WTC11 (cell line): ENCODE results near the gene FMOD. TPM values are rescaled to one million over a fixed set of nuclear protein-coding genes. Genes with fewer than 3 reads are reported as not detected.

Source experiments
- ATAC-seq: fragments of 200-7000 bp; cut with Tn5 transposase; 2 replicates; pipeline ENCODE4 v1.10.0; 2021; ENCODE audit warnings: mild to moderate bottlenecking, moderate library complexity
- CTCF ChIA-PET: fragments of 300-600 bp; sonication (Branson Sonifier 250); formaldehyde crosslinking; loops from one replicate; lab custom pipeline; 2021; ENCODE audit warnings: antibody characterized with exemption; lab: Charles Lee
- POLR2A ChIA-PET: fragments of 350-600 bp; sonication (Branson Sonifier 250); formaldehyde crosslinking; loops from one replicate; lab custom pipeline; 2021; ENCODE audit warnings: antibody characterized with exemption; lab: Charles Lee
- DNase-seq: peaks from one replicate; pipeline ENCODE4 v3.0.0; 2021; ENCODE audit warnings: low spot score
- H3K27ac Mint-ChIP-seq: 2 replicates; pipeline ENCODE4 v1.8.0; 2021; ENCODE audit warnings: mixed read lengths
- H3K27me3 Mint-ChIP-seq: 2 replicates; pipeline ENCODE4 v1.8.0; 2021; ENCODE audit warnings: low read depth, mild to moderate bottlenecking, moderate library complexity, mixed read lengths
- H3K36me3 Mint-ChIP-seq: 2 replicates; pipeline ENCODE4 v1.8.0; 2021; ENCODE audit warnings: mixed read lengths
- H3K4me1 Mint-ChIP-seq: 2 replicates; pipeline ENCODE4 v1.8.0; 2022; ENCODE audit warnings: mixed read lengths
- H3K4me3 Mint-ChIP-seq: 2 replicates; pipeline ENCODE4 v1.8.0; 2021; ENCODE audit warnings: mild to moderate bottlenecking, moderate library complexity, mixed read lengths
- H3K9me3 Mint-ChIP-seq: 2 replicates; pipeline ENCODE4 v1.8.0; 2021; ENCODE audit warnings: mixed read lengths
- CBFB ChIP-seq: sonication (generic); formaldehyde crosslinking; IDR thresholded peaks from 2 replicates; pipeline ENCODE4 v1.8.1; 2022; ENCODE audit warnings: mild to moderate bottlenecking, low read depth, missing genetic modification reagents
- ETV6 ChIP-seq: sonication (generic); formaldehyde crosslinking; IDR thresholded peaks from 2 replicates; pipeline ENCODE4 v1.8.1; 2022; ENCODE audit warnings: mild to moderate bottlenecking, missing genetic modification reagents
- GABPB1 ChIP-seq: sonication (generic); formaldehyde crosslinking; IDR thresholded peaks from 2 replicates; pipeline ENCODE4 v1.8.1; 2023; ENCODE audit warnings: mild to moderate bottlenecking, missing genetic modification reagents
- JAZF1 ChIP-seq: fragments of 250-450 bp; sonication (Bioruptor Pico); IDR thresholded peaks from 2 replicates; pipeline ENCODE4 v1.9.0; 2021; ENCODE audit warnings: moderate library complexity, mild to moderate bottlenecking, inconsistent platforms
- KAT7 ChIP-seq: sonication (generic); formaldehyde crosslinking; IDR thresholded peaks from 2 replicates; pipeline ENCODE4 v1.8.1; 2023; ENCODE audit warnings: missing genetic modification reagents, mild to moderate bottlenecking, borderline replicate concordance
- MLX ChIP-seq: sonication (generic); formaldehyde crosslinking; IDR thresholded peaks from 2 replicates; pipeline ENCODE4 v1.8.1; 2023; ENCODE audit warnings: mild to moderate bottlenecking, missing genetic modification reagents, moderate library complexity
- NR1H2 ChIP-seq: sonication (generic); formaldehyde crosslinking; IDR thresholded peaks from 2 replicates; pipeline ENCODE4 v1.9.0; 2021; ENCODE audit warnings: mild to moderate bottlenecking, moderate library complexity, missing genetic modification reagents
- PREB ChIP-seq: sonication (generic); formaldehyde crosslinking; IDR thresholded peaks from 2 replicates; pipeline ENCODE4 v1.8.1; 2022; ENCODE audit warnings: mild to moderate bottlenecking, missing genetic modification reagents, moderate library complexity, borderline replicate concordance
- RORB ChIP-seq: fragments of 250-450 bp; sonication (Bioruptor Pico); IDR thresholded peaks from 2 replicates; pipeline ENCODE4 v1.9.0; 2021; ENCODE audit warnings: mild to moderate bottlenecking
- ZNF317 ChIP-seq: sonication (generic); formaldehyde crosslinking; IDR thresholded peaks from 2 replicates; pipeline ENCODE4 v1.8.1; 2023; ENCODE audit warnings: low read depth, mild to moderate bottlenecking, moderate library complexity, missing genetic modification reagents, borderline replicate concordance
- ZNF425 ChIP-seq: fragments of 250-450 bp; sonication (Bioruptor Pico); conservative IDR thresholded peaks from 2 replicates; pipeline ENCODE4 v1.9.0; 2021; ENCODE audit warnings: mild to moderate bottlenecking
- ZNF512 ChIP-seq: sonication (generic); formaldehyde crosslinking; IDR thresholded peaks from 2 replicates; pipeline ENCODE4 v1.8.1; 2022; ENCODE audit warnings: missing genetic modification reagents, borderline replicate concordance
- total RNA-seq: library from RNA; stranded (reverse); gene quantifications from 3 replicates; pipeline ENCODE4 v1.2.3, GENCODE V29; 2021
- TF ChIP-seq, protein P1 (sequence below): sonication (generic); formaldehyde crosslinking; IDR thresholded peaks from 2 replicates; pipeline ENCODE4 v1.8.1; 2022; ENCODE audit warnings: mild to moderate bottlenecking, moderate library complexity, missing genetic modification reagents
- TF ChIP-seq, protein P2 (sequence below): sonication (generic); formaldehyde crosslinking; IDR thresholded peaks from 2 replicates; pipeline ENCODE4 v1.8.1; 2023; ENCODE audit warnings: mild to moderate bottlenecking, moderate library complexity, missing genetic modification reagents

FMOD gene
- total RNA-seq, 1 experiment from 2014 or later: 0.79 TPM

DNA sequence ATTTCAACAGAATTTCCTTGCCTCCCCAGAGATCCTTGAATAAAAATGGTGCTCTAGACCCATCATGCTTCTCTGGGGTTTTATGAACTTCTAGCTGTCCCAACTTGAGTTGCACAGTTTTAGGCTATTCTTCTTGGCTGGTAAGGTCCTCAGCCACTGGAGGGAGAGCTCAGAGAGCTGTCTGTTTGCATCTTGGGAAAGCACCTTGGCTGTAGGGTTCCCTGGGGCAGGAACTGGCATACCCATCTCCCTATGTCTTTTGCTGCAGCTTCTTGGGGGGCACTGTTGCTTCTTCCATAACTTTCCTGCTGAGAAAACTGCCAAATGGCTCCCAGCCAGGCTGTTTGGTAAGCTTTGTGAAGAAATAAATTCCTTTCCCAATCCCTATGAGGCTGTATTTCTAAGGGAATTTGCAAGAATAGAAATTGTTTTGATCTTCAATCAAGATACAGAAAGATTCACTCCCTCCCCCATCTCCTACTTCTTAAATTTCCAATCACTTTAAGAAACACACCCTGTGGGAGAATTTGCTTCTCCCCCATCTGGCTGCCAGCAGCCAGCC lies 8.2 kb upstream of the FMOD start:
- Mint-ChIP-seq H3K4me1 (peaks cover 7% of the 10 kb centered on the region; the same call in 1 of the 2 replicates), H3K4me3 (no peak overlapping the region), H3K27me3 (peaks cover 10% of the 10 kb centered on the region), H3K9me3 (no peaks in the 10 kb centered on the region; the same call in 1 of the 2 replicates), H3K36me3 (no peaks in the 10 kb centered on the region), H3K27ac (no peak overlapping the region)
- POLR2A ChIA-PET: interaction anchor here (0.8 kb wide), 1 partner anchor 143 kb away, joined by 3 read pairs; no protein-coding TSS in a partner anchor
- DNase-seq (no peak), ATAC-seq (no peak)
- TF ChIP-seq ZNF512 (no peak), PREB (CRISPR knock-in tag) (no peak), ETV6 (CRISPR knock-in tag) (no peak), ZNF425 (CRISPR knock-in tag) (no peak), ZNF317 (CRISPR knock-in tag) (no peak), GABPB1 (CRISPR knock-in tag) (no peak), KAT7 (CRISPR knock-in tag) (no peak), CBFB (no peak)
- TF ChIP-seq, protein P1, sequence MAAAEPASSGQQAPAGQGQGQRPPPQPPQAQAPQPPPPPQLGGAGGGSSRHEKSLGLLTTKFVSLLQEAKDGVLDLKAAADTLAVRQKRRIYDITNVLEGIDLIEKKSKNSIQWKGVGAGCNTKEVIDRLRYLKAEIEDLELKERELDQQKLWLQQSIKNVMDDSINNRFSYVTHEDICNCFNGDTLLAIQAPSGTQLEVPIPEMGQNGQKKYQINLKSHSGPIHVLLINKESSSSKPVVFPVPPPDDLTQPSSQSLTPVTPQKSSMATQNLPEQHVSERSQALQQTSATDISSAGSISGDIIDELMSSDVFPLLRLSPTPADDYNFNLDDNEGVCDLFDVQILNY (CRISPR knock-in tag): no peak
- TF ChIP-seq, protein P2, sequence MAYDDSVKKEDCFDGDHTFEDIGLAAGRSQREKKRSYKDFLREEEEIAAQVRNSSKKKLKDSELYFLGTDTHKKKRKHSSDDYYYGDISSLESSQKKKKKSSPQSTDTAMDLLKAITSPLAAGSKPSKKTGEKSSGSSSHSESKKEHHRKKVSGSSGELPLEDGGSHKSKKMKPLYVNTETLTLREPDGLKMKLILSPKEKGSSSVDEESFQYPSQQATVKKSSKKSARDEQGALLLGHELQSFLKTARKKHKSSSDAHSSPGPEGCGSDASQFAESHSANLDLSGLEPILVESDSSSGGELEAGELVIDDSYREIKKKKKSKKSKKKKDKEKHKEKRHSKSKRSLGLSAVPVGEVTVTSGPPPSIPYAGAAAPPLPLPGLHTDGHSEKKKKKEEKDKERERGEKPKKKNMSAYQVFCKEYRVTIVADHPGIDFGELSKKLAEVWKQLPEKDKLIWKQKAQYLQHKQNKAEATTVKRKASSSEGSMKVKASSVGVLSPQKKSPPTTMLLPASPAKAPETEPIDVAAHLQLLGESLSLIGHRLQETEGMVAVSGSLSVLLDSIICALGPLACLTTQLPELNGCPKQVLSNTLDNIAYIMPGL (CRISPR knock-in tag): no peak
- CTCF ChIA-PET: interaction anchor here (1.0 to 3.8 kb wide), 4 partner anchors 16 to 129 kb away, joined by 3 to 16 read pairs (median 6); no protein-coding TSS in a partner anchor

- peaks cover 9% of the 10 kb centered on the region for H3K4me1 Mint-ChIP-seq
- ChIA-PET CTCF (interaction anchor here (3.8 kb wide), 1 partner anchor 12 kb away, joined by 40 read pairs; no protein-coding TSS in a partner anchor), POLR2A (no interaction called here)
- TF ChIP-seq CBFB (no peak), ETV6 (CRISPR knock-in tag) (no peak), RORB (CRISPR knock-in tag) (no peak), JAZF1 (CRISPR knock-in tag) (no peak), NR1H2 (no peak), MLX (no peak), PREB (CRISPR knock-in tag) (no peak)
- no peaks in the 10 kb centered on the region for H3K36me3 Mint-ChIP-seq
- H3K27me3 Mint-ChIP-seq: peaks cover 12% of the 10 kb centered on the region
- no peak overlapping the region for H3K4me3 Mint-ChIP-seq
- H3K27ac Mint-ChIP-seq: no peak overlapping the region
- no peaks in the 10 kb centered on the region; the same call in 1 of the 2 replicates for H3K9me3 Mint-ChIP-seq
- DNase-seq (no peak), ATAC-seq (no peak)
Measured at GRCh38 chr1:203354246-203354645, 3.3 kb upstream of the FMOD start.
